ENCODE measurements around the gene ZNF487.

ZNF487 gene

GRCh38 chr10:43408710-43409384, 28.1 kb upstream of the ZNF487 start, which contains the start of gene HNRNPF (continued):
- TF ChIP-seq ZNF48 (tag by site-specific recombination; IDR thresholded peaks at IDR 0.05) (no peak), FEZF1 (tag by site-specific recombination; IDR thresholded peaks at IDR 0.05) (no peak), ZNF391 (tag by site-specific recombination; IDR thresholded peaks at IDR 0.05; ENCODE audit: borderline replicate concordance, low read depth) (no peak), OSR2 (tag by site-specific recombination; IDR thresholded peaks at IDR 0.05) (peak; percentile 84), ZNF521 (tag by site-specific recombination; IDR thresholded peaks at IDR 0.05) (no peak), RBAK (tag by site-specific recombination; IDR thresholded peaks at IDR 0.05) (no peak), ZNF398 (tag by site-specific recombination; IDR thresholded peaks at IDR 0.05) (no peak), SP2 (tag by site-specific recombination; IDR thresholded peaks at IDR 0.05) (peak; percentile 81), ZNF341 (tag by site-specific recombination; IDR thresholded peaks at IDR 0.05; ENCODE audit: low read depth) (peak; percentile 82), BCL11A (tag by site-specific recombination; IDR thresholded peaks at IDR 0.05; ENCODE audit: low read depth) (no peak), ZNF426 (tag by site-specific recombination; IDR thresholded peaks at IDR 0.05) (no peak), ZNF155 (tag by site-specific recombination; IDR thresholded peaks at IDR 0.05) (no peak), ZBTB6 (tag by site-specific recombination; IDR thresholded peaks at IDR 0.05) (no peak; the same call in 1 of the 2 replicates), ZNF549 (tag by site-specific recombination; IDR thresholded peaks at IDR 0.05) (no peak), IKZF3 (tag by site-specific recombination; IDR thresholded peaks at IDR 0.05) (no peak; the same call in 1 of the 2 replicates), ZNF513 (tag by site-specific recombination; IDR thresholded peaks at IDR 0.05) (no peak), ZNF707 (tag by site-specific recombination; IDR thresholded peaks at IDR 0.05) (no peak), ZNF311 (tag by site-specific recombination; IDR thresholded peaks at IDR 0.05; ENCODE audit: borderline replicate concordance) (no peak), ZNF416 (tag by site-specific recombination; IDR thresholded peaks at IDR 0.05) (no peak), ZNF629 (tag by site-specific recombination; IDR thresholded peaks at IDR 0.05) (peak; percentile 94), ZNF658 (tag by site-specific recombination; IDR thresholded peaks at IDR 0.05) (no peak), ZNF394 (tag by site-specific recombination; IDR thresholded peaks at IDR 0.05; ENCODE audit: borderline replicate concordance) (no peak), ZEB2 (tag by site-specific recombination; IDR thresholded peaks at IDR 0.05) (peak; percentile 94; the same call in 1 of the 2 replicates), TSHZ1 (tag by site-specific recombination; IDR thresholded peaks at IDR 0.05; ENCODE audit: borderline replicate concordance) (no peak), ZNF423 (tag by site-specific recombination; IDR thresholded peaks at IDR 0.05) (no peak), KLF8 (tag by site-specific recombination; IDR thresholded peaks at IDR 0.05) (peak; percentile 90), KLF7 (tag by site-specific recombination; IDR thresholded peaks at IDR 0.05; ENCODE audit: borderline replicate concordance) (0 out of 2 replicates have a peak, but pooled peaks have one; percentile 11), ZNF324 (tag by site-specific recombination; IDR thresholded peaks at IDR 0.05) (0 out of 2 replicates have a peak, but pooled peaks have one; percentile 56), ZNF202 (tag by site-specific recombination; IDR thresholded peaks at IDR 0.05; ENCODE audit: borderline replicate concordance) (no peak), ZNF529 (tag by site-specific recombination; IDR thresholded peaks at IDR 0.05; ENCODE audit: insufficient replicate concordance) (no peak), ZFP3 (tag by site-specific recombination; IDR thresholded peaks at IDR 0.05; ENCODE audit: low read depth) (no peak)
- TF ChIP-seq, protein P1, sequence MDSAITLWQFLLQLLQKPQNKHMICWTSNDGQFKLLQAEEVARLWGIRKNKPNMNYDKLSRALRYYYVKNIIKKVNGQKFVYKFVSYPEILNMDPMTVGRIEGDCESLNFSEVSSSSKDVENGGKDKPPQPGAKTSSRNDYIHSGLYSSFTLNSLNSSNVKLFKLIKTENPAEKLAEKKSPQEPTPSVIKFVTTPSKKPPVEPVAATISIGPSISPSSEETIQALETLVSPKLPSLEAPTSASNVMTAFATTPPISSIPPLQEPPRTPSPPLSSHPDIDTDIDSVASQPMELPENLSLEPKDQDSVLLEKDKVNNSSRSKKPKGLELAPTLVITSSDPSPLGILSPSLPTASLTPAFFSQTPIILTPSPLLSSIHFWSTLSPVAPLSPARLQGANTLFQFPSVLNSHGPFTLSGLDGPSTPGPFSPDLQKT (IDR thresholded peaks at IDR 0.05; ENCODE audit: borderline replicate concordance, low read depth, low read length): no peak; the same call in 1 of the 2 replicates

Measured in HEK293 (cell line).